Effector memory CD4-positive, alpha-beta T cell (primary cell): ENCODE results near the gene KRTAP15-1.

ENCODE experiments used
- DNase-seq, 3 donors: peaks; one replicate each; pipeline ENCODE4 v3.0.0-alpha.2; 2020
- H3K27ac ChIP-seq: 2 replicates; pipeline ENCODE4 v1.7.0; 2013; ENCODE audit warnings: mild to moderate bottlenecking, low read length, moderate library complexity; ENCODE audit not compliant: insufficient read depth, poor library complexity, severe bottlenecking
- H3K27me3 ChIP-seq: replicated peaks from 2 replicates; pipeline ENCODE4 v1.7.0; 2013; ENCODE audit warnings: mild to moderate bottlenecking, low read length; ENCODE audit not compliant: insufficient read depth, control insufficient read depth, poor library complexity, severe bottlenecking
- H3K36me3 ChIP-seq: 2 replicates; pipeline ENCODE4 v1.7.0; 2013; ENCODE audit warnings: mild to moderate bottlenecking, low read length, moderate library complexity; ENCODE audit not compliant: control insufficient read depth, insufficient read depth
- H3K4me1 ChIP-seq: 2 replicates; pipeline ENCODE4 v1.7.0; 2013; ENCODE audit warnings: low read length, mild to moderate bottlenecking; ENCODE audit not compliant: control insufficient read depth, insufficient read depth, poor library complexity, severe bottlenecking
- H3K4me3 ChIP-seq: 2 replicates; pipeline ENCODE4 v1.7.0; 2013; ENCODE audit warnings: low read length, low read depth, mild to moderate bottlenecking; ENCODE audit not compliant: insufficient read depth, poor library complexity, severe bottlenecking
- H3K9me3 ChIP-seq: 2 replicates; pipeline ENCODE4 v1.7.0; 2013; ENCODE audit warnings: mild to moderate bottlenecking, low read length, moderate library complexity; ENCODE audit not compliant: control insufficient read depth

Gene KRTAP15-1

DNA sequence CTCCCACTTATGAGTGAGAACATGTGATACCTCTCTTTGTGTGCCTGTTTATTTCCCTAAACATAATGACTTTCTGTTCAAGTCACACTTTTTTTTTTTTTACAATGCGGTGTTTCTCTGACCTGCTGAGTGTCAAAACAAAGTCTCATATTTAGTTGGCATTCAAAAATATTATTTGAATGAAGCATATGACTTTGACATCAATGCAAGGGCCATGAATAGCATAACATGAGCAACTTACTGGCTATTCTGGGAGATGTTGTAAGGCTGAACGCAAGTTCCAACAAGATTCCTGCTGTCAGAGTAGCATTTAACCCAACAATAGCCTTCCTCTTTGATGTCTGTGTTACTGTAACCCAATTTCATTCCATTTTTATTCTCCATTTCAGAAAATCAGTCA is 42.1 kb downstream of the KRTAP15-1 start:
- no peaks in the 10 kb centered on the region for H3K27me3 ChIP-seq
- H3K9me3 ChIP-seq = no peaks in the 10 kb centered on the region
- no peaks in the 10 kb centered on the region for H3K4me1 ChIP-seq
- H3K36me3 ChIP-seq = no peaks in the 10 kb centered on the region
- no peak for DNase-seq
- H3K27ac ChIP-seq = no peak overlapping the region
- H3K4me3 ChIP-seq = no peak overlapping the region

DNA sequence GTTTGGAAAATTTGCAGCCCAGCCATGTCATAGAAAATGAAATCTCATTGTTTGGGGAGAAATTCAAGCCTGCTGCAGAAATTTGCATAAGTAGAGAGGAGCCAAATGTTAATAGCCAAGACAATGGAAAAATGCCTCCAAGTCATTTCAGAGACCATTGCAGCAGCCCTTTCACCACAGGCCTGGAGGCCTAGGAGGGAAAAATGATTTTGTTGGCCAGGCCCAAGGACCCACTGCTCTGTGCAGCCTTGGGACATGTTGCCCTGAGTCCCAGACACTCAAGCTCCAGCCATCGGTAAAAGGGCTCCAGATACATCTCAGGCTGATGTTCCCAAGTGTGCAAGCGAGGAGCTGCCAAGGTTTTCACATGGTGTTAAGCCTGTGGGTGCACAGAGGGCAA is 46.1 kb downstream of the KRTAP15-1 start:
- no peaks in the 10 kb centered on the region for H3K36me3 ChIP-seq
- H3K27me3 ChIP-seq = no peaks in the 10 kb centered on the region
- no peaks in the 10 kb centered on the region for H3K4me1 ChIP-seq
- H3K9me3 ChIP-seq = no peaks in the 10 kb centered on the region
- no peak overlapping the region for H3K27ac ChIP-seq
- no peak for DNase-seq
- H3K4me3 ChIP-seq = no peak overlapping the region

DNA sequence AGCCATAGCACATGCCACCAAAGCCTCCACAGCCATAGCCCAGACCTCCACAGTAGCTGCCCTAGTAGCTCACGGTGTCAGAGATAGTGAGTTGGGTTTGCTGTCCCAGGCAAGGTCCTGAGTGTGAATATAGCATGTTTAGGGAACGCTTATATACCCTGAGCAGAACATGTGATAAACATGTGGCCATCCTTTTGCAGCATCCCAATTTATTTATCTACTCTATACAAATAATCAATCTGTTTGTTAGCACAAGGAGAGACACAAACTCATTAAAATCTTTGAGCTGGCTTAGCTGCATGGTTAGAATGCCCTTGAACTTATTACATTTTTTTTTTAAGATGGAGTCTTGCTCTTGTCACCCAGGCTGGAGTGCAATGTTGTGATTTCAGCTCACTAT is 47.3 kb downstream of the KRTAP15-1 start, which contains the start of gene KRTAP19-2:
KRTAP19-2 (minus strand) TSS at position 101 of the 400 bp plus-strand sequence; CDS start at position 13, 88 bp downstream.
- H3K4me1 ChIP-seq = no peaks in the 10 kb centered on the region
- H3K4me3 ChIP-seq = no peak within 1 kb of the TSS
- H3K9me3 ChIP-seq = no peaks in the 10 kb centered on the region
- H3K36me3 ChIP-seq = no peaks in the 10 kb centered on the region
- no peak for DNase-seq
- no peak within 1 kb of the TSS for H3K27ac ChIP-seq
- no peaks in the 10 kb centered on the region for H3K27me3 ChIP-seq
